Stimulated activated naive CD4-positive, alpha-beta T cell (primary cell): ENCODE measurements around the gene QRICH2.
"Not testable (repeated sequence)": the region's sequence is repeated elsewhere in the genome, so short reads cannot be mapped to it uniquely, and the experiment has no call there.

Experiments used
- DNase-seq, 6 experiments: peaks; one replicate each; lab custom pipeline; 2025; lab: John Stamatoyannopoulos, UW

Gene QRICH2

GRCh38 chr17:76278268-76278908, 29.7 kb downstream of the QRICH2 start:
- DNase-seq, result no peak

GRCh38 chr17:76277300-76278267, 30.5 kb downstream of the QRICH2 start:
- no peak for DNase-seq

GRCh38 chr17:76276461-76277299, 31.4 kb downstream of the QRICH2 start:
- no peak for DNase-seq

GRCh38 chr17:76276069-76276431, 32.0 kb downstream of the QRICH2 start:
- DNase-seq, result no peak

GRCh38 chr17:76275382-76276068, 32.6 kb downstream of the QRICH2 start:
- no peak for DNase-seq

- peak in 3 of 6 experiments; percentile 6 to 39 (median 34) for DNase-seq
Observed at GRCh38 chr17:76274112-76274956, 33.7 kb downstream of the QRICH2 start.

GRCh38 chr17:76273445-76274111, 34.5 kb downstream of the QRICH2 start:
- DNase-seq, result peak in 1 of 6 experiments; percentile 30

GRCh38 chr17:76272541-76273444, 35.3 kb downstream of the QRICH2 start:
- peak in 4 of 6 experiments; percentile 9 to 67 (median 46) for DNase-seq

- peak; percentile 51 to 73 (median 64) for DNase-seq
Observed at GRCh38 chr17:76271669-76272540, 36.2 kb downstream of the QRICH2 start.

GRCh38 chr17:76270770-76271668, 37.1 kb downstream of the QRICH2 start:
- DNase-seq, result peak in 4 of 6 experiments; percentile 19 to 43 (median 36)

GRCh38 chr17:76270127-76270592, 37.9 kb downstream of the QRICH2 start:
- DNase-seq, result peak in 2 of 6 experiments; percentile 11 to 31

GRCh38 chr17:76268991-76269981, 38.8 kb downstream of the QRICH2 start:
- peak in 1 of 6 experiments; percentile 13 for DNase-seq

- DNase-seq, result peak; percentile 47 to 61 (median 55)
Observed at GRCh38 chr17:76268015-76268749, 39.9 kb downstream of the QRICH2 start.

GRCh38 chr17:76267581-76268001, 40.5 kb downstream of the QRICH2 start:
- DNase-seq, result not testable (repeated sequence)
